CD4-positive, alpha-beta T cell treated with Interferon alpha-2 for 1 hour (primary cell): ENCODE data around the gene CEMP1.
"Not testable (repeated sequence)": the region's sequence is repeated elsewhere in the genome, so short reads cannot be mapped to it uniquely, and the experiment has no call there.

Experiments
- DNase-seq, 2 donors: peaks; one replicate each; pipeline ENCODE4 v3.0.0-alpha.2; 2020 to 2022

The CEMP1 gene

DNA sequence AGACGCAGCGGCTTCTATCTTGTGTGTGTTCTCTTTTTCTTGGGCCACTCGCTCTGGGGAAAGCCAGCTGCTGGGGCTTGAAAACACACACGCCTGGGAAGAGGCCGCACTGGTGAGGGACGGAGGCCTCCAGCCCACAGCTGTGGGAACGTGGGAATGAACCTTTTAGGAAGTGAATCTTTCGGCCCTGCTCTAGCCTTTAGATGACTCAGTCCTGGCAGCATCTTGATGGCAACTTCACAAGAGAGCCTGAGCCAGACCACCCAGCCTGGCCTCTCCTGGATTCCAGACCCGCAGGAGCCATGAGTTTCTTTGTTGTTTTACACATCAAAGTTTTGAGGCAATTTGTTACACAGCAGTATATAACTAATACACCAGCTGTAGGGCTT, 4.4 kb upstream of the CEMP1 start:
- peak in 1 of 2 donors; percentile 26 for DNase-seq

DNA sequence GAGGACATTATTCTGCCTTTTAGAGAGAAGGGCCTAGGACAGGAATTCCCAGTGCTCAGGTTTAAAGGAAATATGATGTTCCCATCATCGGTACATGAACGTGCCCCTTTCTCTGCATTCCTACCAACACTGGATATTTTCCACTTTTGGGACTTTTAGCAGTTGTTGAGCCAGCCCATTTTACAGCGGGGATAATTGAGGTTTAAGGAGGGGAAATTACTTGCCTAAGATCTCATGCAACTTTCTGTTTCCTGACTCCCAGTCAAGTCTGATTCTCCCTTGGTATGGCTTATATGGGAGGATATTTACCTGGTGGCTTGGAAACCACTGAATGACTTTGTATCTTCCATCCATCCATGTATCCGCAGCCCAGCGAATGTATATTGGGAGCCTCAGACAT, 3.1 kb upstream of the CEMP1 start:
- DNase-seq, result not testable (repeated sequence)

DNA sequence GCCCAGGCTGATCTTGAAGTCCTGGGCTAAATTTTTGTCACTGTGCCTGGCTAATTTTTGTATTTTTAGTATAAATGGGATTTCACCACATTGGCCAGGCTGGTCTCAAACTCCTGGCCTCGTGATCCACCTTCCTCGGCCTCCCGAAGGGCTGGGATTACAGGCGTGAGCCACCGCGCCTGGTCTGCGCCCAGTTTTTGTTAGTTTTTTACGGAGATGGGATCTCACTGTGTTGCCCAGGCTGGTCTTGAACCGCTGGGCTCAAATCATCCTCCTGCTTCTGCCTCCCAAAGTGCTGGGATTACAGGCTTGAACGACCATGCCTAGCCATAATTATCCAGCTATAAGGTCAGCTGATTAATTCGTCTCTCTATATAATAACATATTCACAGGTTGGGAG, 2.7 kb upstream of the CEMP1 start:
- DNase-seq, result no peak

- DNase-seq, result not testable (repeated sequence)
Measured at GRCh38 chr16:2533142-2533755, 2.0 kb upstream of the CEMP1 start.

- peak; percentile 72 to 77 for DNase-seq
Measured at GRCh38 chr16:2532494-2533141, 1.4 kb upstream of the CEMP1 start.

DNA sequence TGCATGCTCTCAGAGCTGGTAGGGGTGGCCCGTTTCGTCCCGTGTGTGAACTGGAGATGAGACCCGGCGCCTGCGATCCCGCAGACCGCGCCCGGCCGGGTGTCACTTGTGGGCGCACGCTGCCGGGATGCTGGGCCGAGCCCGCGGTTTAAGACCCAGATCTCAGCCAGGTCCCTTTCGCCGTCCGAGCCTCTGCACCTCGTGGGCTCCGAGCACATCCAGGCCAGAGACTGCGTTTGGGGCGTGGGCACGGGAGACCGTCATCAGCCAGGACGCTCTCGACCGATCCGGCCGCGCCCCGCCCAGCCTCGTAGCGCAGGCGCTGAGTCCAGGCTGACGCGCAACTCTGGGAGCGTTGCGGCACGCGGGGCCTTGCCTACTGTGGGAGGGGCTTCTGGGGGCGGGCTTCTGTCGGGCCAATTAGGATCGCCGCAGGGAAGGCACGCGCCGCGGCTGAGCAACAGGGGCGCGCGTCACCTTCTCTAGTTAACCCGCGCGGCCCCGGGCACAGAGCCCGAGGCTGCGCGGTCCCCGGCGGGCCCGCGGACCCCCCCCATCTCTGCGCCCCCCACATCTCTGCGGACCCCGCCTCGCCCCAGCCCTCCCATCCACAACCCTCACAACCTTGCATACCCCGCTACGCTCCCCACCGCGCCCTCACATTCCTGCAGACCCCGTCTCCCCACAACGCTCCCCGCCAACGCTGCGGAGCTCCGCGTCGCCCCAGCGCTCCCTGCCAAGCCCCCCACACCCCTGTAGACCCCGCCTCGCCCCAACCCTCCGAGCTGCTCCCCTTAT, 687 bp upstream of the CEMP1 start:
- peak; percentile 97 for DNase-seq

- no peak for DNase-seq
Measured at GRCh38 chr16:2530629-2531318, 434 bp downstream of the CEMP1 start.

DNA sequence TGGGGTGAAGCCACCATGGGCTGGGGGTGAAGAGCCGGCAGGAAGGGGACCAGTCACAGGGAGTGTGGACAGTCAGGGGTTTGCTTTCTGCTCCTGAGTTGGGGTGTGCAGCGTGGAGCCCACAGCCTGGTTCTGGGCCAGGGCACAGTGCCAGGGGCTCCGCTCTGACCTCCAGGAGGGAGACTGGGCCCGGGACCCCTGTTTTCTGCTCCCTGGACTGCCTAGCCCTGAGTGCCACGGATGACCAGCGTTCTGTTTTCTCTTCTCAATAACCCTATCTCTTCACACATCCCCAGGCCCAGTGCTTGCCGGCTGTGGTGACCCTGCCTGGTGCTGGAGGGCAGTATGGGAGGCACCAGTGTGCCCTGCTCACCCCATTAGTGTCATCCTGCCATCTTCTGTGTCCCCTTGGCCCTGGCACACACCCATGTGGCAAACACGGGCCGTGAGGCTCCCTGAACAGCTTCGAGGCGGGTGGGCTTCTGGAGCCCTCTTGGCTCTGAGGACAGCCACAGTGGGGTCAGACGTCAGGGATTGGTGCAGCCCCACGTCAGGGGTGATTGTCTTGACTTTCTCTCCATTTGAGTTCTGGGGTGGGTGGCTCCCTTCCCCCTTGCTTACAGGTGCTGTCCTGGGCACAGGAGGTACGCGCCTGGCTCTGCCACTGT, 1.1 kb downstream of the CEMP1 start:
- no peak for DNase-seq

DNA sequence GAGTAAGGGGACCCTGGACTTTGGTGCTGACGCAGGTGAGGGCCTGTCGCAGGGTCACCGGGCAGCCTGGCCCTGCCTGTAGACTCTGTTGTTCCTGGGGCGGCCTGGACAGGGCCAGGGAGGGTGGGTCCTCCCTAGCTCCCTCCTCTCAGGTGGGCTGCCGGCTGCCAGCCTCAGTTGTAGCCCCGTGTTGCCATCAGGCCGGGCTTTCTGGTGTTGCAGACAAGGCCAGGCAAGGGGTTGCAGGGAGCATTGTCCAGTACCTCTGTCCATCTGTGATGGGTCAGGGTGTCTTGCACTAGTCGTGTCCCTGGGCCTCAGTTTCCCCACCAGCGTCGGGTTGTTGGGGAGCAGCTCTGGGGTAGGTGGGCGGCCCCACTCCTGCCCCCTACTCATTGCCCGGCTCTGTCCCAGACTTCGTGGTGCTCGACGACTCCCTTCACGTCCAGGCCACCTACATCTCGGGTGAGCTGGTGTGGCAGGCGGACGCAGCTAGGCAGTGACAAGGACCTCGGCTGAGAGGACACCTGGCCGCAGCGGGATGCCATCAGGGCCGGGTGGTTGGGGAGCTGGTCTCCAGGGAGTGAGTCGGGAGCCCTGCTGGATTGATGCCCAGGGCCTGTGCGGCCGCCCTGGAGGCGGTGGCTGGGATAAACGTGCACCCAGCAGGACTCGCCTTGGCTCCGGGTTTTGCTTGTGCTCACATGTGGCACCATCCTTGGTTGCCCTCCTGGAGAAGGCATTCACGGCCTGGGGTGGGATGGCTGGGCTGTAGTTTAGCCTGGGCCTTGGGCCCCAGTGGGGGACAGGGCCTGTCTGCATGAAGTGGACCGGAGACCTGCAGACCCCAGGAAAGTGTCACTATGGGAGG, 1.9 kb downstream of the CEMP1 start:
- DNase-seq, result no peak

DNA sequence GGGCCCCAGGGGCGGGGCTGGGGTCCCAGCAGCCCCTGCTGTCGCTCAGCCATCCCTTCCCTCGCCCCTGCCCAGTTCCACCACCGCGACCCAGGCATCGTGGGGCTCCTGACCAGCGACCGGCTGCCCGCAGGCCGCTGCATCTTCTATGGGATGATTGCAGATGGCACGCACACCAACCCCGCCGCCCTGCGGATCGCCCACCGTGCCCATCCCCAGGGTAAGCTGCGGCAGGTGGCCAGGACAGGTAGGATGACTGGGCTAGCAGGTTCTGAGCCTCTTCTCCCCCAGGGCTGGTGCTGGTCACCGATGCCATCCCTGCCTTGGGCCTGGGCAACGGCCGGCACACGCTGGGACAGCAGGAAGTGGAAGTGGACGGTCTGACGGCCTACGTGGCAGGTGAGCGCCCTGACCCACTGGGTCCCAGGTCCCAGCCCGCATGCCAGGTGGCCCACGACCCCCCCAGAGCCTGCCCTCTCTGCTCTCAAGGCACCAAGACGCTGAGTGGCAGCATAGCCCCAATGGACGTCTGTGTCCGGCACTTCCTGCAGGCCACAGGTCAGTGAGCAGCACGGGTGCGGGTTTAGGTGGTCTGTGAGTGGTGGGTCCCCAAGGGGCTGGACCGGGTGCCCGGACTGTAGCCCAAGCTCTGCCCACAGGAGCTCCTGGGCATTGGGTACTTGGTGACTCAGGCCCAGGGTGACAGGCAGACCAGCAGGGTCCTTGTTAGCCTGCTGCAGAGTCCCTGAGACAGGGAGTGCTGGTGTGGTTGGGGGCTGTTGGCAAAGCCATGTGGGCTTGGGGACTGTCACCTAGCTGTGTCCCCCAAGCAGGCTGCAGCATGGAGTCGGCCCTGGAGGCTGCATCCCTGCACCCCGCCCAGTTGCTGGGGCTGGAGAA, 2.8 kb downstream of the CEMP1 start:
- DNase-seq, result no peak

DNA sequence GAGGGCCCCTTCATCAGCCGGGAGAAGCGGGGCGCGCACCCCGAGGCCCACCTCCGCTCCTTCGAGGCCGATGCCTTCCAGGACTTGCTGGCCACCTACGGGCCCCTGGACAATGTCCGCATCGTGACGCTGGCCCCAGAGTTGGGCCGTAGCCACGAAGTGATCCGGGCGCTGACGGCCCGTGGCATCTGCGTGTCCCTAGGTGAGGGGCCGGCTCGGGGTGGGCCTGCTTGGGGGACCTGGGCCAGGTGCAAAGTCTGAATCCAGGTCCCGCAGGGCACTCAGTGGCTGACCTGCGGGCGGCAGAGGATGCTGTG, 3.5 kb downstream of the CEMP1 start:
- DNase-seq, result no peak

DNA sequence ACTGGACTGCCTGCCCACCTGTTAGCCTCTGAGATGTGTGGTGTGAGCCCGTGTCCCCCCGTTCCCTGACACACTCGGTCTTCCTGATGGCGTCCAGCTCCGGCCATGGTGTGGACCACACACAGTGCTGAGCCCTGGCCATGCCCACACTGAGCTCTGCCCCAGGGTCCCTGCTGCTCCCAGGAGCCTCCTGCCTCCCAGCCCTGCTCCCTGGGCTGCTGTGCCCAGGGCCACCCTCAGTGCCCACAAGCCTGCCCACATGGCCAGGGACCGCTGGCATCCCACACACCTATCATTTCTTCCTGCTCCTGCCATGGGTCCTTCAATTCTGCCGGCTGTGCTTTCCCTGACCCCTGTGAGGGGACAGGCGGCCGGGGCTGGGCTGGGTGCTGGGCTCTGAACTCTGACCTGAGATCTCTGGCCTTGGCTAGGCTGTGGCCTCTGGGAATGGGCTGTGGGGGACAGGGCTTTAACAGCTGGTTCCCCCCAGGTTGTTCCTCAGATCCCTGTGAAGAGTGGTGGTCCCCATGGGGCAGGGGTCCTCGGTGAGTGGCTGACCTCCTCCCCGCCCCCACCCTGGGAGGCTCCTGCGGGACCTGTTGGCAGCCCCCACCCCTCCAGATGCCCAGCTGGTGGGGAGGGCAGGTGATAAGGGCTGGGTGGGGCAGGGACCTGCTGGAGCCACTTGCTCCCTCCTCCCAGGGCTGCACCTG, 4.0 kb downstream of the CEMP1 start:
- DNase-seq, result no peak

GRCh38 chr16:2526135-2526534, 5.1 kb downstream of the CEMP1 start:
- no peak for DNase-seq

- no peak for DNase-seq
Measured at GRCh38 chr16:2524339-2524938, 6.8 kb downstream of the CEMP1 start.

DNA sequence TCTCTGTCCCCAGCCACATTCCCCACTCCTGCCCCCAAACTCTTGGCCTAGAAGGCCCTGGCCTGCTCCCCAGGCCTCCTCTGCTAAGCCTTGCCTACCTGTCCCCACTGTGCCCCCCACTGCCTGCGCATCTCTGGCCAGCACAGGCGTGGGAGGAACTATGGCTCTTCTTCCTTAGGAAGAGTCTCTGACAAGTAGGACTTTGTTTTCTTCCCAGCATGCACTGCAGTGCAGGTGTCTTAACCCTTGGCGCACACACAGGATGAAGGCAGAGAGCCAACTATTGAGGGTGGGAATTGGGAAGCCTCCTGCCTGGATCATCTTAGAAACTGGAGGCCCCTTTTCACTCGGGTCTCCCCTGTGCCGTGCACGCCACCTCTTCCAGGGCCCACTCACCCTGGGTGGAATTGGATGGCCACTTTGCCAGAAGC, 7.4 kb downstream of the CEMP1 start:
- DNase-seq, result no peak

GRCh38 chr16:2520784-2521531, 10.2 kb downstream of the CEMP1 start:
- DNase-seq, result peak; percentile 81 to 86

DNA sequence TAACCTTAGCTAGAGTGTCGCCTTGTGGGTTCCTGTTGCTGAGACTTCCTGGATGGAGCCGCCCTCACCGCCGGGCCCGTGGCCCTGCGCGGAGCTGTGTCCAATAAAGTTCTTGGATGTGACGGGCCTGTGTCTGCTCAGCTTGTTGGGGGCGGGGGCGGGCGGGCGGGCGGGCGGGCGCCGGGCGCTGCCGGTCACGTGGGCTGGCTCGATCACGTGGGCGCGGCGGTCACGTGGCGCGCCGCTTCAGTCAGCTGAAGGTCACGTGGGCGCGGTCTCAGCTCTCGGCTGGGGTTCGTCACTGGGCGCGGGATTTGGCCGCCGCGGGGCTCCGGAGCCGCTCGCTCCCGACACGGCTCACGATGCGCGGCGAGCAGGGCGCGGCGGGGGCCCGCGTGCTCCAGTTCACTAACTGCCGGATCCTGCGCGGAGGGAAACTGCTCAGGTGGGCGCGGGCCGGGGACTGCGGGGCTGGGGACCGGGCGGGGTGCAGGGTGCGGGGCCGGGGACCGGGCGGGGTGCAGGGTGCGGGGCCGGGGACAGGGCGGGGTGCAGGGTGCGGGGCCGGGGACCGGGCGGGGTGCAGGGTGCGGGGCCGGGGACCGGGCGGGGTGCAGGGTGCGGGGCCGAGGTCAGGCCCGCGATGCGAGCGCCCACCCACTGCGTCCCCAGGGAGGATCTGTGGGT, 11.0 kb downstream of the CEMP1 start, which contains the start of gene AMDHD2:
TSS of gene AMDHD2 (plus strand) at position 275 of the 687 bp plus-strand sequence. CDS start at position 363, 88 bp downstream.
- peak; percentile 89 to 92 for DNase-seq

- DNase-seq, result no peak
Measured at GRCh38 chr16:2519711-2520080, 11.5 kb downstream of the CEMP1 start.
